ENCODE data around the gene CARD11.

CARD11 gene

GRCh38 chr7:2970307-2970664 is 73.4 kb downstream of the CARD11 start:
- ATAC-seq: no peak
- no peak for TF ChIP-seq TOX (CRISPR knock-in tag; IDR thresholded peaks at IDR 0.05; ENCODE audit: borderline replicate concordance)
- TF ChIP-seq GLIS3 (CRISPR knock-in tag; IDR thresholded peaks at IDR 0.05): no peak
- TF ChIP-seq ZNF70 (CRISPR knock-in tag; IDR thresholded peaks at IDR 0.05): no peak

DNA sequence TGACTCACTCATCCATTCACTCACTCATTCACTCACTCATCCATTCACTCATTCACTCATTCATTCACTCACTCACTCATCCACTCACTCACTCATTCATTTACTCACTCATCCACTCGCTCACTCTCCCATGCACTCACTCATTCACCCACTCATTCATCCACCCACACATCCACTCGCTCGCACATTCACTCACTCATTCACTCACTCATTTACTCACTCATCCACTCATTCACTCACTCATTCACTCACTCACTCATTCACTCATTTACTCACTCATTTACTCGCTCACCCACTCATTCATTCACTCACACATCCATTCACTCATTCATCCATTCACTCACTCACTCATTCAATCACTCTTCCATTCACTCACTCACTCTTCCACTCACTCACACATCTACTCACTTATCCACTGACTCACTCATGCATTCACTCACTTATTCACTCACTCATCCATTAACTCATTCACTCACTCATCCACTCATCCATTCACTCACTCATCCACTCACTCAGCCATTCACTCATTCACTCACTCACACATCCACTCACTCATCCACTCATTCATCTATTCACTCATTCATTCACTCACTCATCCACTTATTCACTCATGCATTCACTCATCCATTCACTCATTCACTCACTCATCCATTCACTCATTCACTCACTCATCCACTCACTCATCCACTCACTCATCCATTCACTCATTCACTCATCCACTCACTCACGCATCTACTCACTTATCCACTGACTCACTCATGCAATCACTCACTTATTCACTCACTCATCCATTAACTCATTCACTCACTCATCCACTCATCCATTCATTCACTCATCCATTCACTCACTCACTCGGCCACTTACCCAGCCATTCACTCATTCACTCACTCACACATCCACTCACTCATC is 74.0 kb downstream of the CARD11 start:
- TF ChIP-seq CSDC2 (CRISPR knock-in tag; IDR thresholded peaks at IDR 0.05) (no peak), ARNTL (CRISPR knock-in tag; IDR thresholded peaks at IDR 0.05; ENCODE audit: borderline replicate concordance, low read depth) (no peak)
- no peak for ATAC-seq

DNA sequence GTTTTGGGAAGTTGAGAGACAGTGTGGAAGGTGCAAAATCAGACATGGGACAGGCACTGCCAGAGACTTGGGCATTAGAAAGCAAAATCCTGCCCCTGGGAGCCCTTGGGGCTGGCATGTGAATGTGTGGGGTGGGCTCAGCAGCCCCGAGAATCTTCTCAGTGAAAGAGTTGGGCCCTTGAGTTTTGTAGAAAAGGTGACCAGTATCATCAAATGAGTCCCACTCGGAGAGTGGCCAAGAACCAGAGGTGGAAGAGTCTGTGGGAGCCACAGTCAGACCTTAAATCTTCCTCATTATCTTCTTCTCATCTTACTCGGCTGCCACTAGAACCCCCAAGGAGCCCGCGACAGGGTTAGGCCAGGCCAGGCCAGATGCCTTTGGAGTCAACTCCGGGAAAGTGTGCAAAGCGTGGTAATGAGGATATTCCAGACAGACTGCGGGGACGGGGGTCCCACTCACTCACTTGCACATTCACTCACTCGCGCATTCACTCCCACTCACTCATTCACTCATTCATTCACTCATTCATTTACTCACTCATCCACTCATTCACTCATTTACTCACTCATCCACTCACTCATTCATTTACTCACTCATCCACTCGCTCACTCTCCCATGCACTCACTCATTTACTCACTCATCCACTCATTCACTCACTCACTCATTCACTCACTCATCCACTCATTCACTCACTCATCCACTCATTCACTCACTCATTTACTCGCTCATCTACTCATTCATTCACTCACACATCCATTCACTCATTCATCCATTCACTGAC is 74.9 kb downstream of the CARD11 start:
- ATAC-seq: no peak
- TF ChIP-seq ZNF8 (CRISPR knock-in tag; IDR thresholded peaks at IDR 0.05) (no peak), ESRRG (CRISPR knock-in tag; IDR thresholded peaks at IDR 0.05) (no peak), GLIS3 (CRISPR knock-in tag; IDR thresholded peaks at IDR 0.05) (no peak), PPARA (CRISPR knock-in tag; IDR thresholded peaks at IDR 0.05; ENCODE audit: borderline replicate concordance) (no peak)
- TF ChIP-seq, protein P1, sequence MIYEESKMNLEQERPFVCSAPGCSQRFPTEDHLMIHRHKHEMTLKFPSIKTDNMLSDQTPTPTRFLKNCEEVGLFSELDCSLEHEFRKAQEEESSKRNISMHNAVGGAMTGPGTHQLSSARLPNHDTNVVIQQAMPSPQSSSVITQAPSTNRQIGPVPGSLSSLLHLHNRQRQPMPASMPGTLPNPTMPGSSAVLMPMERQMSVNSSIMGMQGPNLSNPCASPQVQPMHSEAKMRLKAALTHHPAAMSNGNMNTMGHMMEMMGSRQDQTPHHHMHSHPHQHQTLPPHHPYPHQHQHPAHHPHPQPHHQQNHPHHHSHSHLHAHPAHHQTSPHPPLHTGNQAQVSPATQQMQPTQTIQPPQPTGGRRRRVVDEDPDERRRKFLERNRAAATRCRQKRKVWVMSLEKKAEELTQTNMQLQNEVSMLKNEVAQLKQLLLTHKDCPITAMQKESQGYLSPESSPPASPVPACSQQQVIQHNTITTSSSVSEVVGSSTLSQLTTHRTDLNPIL (CRISPR knock-in tag; IDR thresholded peaks at IDR 0.05; ENCODE audit: low read depth): no peak

DNA sequence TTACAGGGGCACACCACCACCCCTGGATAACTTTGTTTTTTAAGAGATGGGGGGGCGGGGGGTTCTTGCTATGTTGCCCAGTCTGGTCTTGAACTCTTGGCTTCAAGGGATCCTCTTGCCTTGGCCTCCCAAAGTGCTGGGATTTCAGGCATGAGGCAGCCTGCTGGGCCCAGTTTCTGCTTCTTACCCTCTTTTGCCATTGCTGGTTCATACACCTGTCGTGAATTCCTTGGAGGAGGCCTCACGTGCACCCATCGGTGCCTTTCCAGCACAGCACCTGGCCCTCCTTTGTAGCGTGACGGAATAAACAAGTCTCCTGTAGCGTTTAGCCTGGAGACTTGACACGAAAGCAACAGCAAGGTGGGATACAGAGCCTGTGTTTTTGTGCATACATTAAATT is 75.5 kb downstream of the CARD11 start:
- no peak for ATAC-seq
- TF ChIP-seq POU6F1 (CRISPR knock-in tag; IDR thresholded peaks at IDR 0.05; ENCODE audit: borderline replicate concordance, low read depth): no peak
- TF ChIP-seq BACH2 (CRISPR knock-in tag; IDR thresholded peaks at IDR 0.05; ENCODE audit: borderline replicate concordance): no peak

DNA sequence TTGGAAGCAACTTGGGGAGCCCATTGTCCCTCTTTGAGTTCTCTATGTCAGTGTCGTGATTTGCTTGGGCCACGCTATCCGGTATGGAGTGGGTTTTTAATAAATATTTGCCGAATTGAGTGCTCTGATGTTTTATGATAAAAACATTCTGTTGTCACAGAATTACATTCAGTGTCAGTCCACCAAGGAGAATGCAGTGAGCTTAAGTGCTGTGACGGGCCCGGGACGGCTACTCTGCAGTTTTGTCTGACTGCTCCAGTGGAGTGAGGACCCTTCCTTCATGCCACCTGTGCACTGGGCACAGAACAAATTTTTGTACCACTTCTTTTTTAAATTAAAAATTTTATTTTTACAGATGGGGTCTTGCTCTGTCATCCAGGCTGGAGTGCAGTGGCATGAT is 76.0 kb downstream of the CARD11 start:
- TF ChIP-seq, protein P1 (CRISPR knock-in tag; IDR thresholded peaks at IDR 0.05; ENCODE audit: low read depth): no peak
- TF ChIP-seq GLIS3 (CRISPR knock-in tag; IDR thresholded peaks at IDR 0.05): no peak
- no peak for TF ChIP-seq ZNF8 (CRISPR knock-in tag; IDR thresholded peaks at IDR 0.05)
- ATAC-seq: no peak

GRCh38 chr7:2967253-2967652 is 76.4 kb downstream of the CARD11 start:
- no peak for TF ChIP-seq ZC3H10 (CRISPR knock-in tag; IDR thresholded peaks at IDR 0.05)
- no peak for TF ChIP-seq TCF4 (CRISPR knock-in tag; IDR thresholded peaks at IDR 0.05; ENCODE audit: borderline replicate concordance)
- no peak for TF ChIP-seq CSRNP3 (CRISPR knock-in tag; IDR thresholded peaks at IDR 0.05)
- no peak for TF ChIP-seq GLIS3 (CRISPR knock-in tag; IDR thresholded peaks at IDR 0.05)
- no peak for TF ChIP-seq ISL1 (CRISPR knock-in tag; IDR thresholded peaks at IDR 0.05)
- no peak for TF ChIP-seq BACH2 (CRISPR knock-in tag; IDR thresholded peaks at IDR 0.05; ENCODE audit: borderline replicate concordance)
- no peak for TF ChIP-seq ZFP30 (CRISPR knock-in tag; IDR thresholded peaks at IDR 0.05)
- TF ChIP-seq ZNF8 (CRISPR knock-in tag; IDR thresholded peaks at IDR 0.05): no peak
- TF ChIP-seq CSDC2 (CRISPR knock-in tag; IDR thresholded peaks at IDR 0.05): no peak
- ATAC-seq: no peak

Measured in SK-N-SH treated with all-trans-retinoic acid at 6 μM for 48 hours (cell line).